HepG2 (cell line): Measurements from ENCODE around the gene UBE2C. TPM values are rescaled to one million over a fixed set of nuclear protein-coding genes. Genes with fewer than 3 reads are reported as not detected.

Source experiments
- ATAC-seq: fragments of 200-7000 bp; cut with Tn5 transposase; 3 replicates; pipeline ENCODE4 v1.9.1; 2020; ENCODE audit warnings: mild to moderate bottlenecking, moderate library complexity
- BruUV-seq: library from RNA; stranded (reverse); fragments of 400-500 nt; replicated peaks from 2 replicates; lab custom pipeline; 2021; lab: Mats Ljungman, UMichigan
- CTCF ChIA-PET: fragments of 300-600 bp; formaldehyde crosslinking; extraction: SDS; loops from one replicate; lab custom pipeline; 2021; ENCODE audit warnings: low total read pairs, inconsistent platforms, low intra/inter-chr PET ratio; lab: Yijun Ruan, JAX
- POLR2A ChIA-PET: fragments of 350-600 bp; sonication (Branson Sonifier 250); formaldehyde crosslinking; loops from one replicate; lab custom pipeline; 2020; ENCODE audit warnings: antibody characterized with exemption, inconsistent platforms; lab: Yijun Ruan, JAX
- DNase-seq: peaks from one replicate; pipeline ENCODE4 v3.0.0-alpha.2; 2015; ENCODE audit warnings: low spot score
- FAIRE-seq: peaks from 3 replicates; lab custom pipeline; 2011; peaks lifted over from hg19 to GRCh38; lab: Jason Lieb, UNC
- H2AFZ ChIP-seq: one replicate; pipeline ENCODE4 v1.6.1; 2011; ENCODE audit warnings: low read length, inconsistent platforms
- H3K27ac ChIP-seq: fragments of 300-600 bp; 3 replicates; pipeline ENCODE4 v1.8.0; 2011; ENCODE audit warnings: mixed run types, mild to moderate bottlenecking, mixed read lengths, low read length, inconsistent platforms; ENCODE audit not compliant: insufficient read depth; ENCODE audit errors: extremely low read length
- H3K27me3 ChIP-seq, 2 experiments: fragments of 200-600 bp in 1 of 2; 2 replicates in 1 of 2; 3 replicates in 1 of 2; pipeline versions ENCODE4 v1.6.0 to v1.8.0; 2011; ENCODE audit warnings: low read length in 2 of 2, mild to moderate bottlenecking in 2 of 2, moderate library complexity in 2 of 2, inconsistent platforms in 1 of 2; ENCODE audit not compliant: insufficient read depth in 2 of 2, control insufficient read depth in 1 of 2
- H3K36me3 ChIP-seq, 2 experiments: fragments of 200-600 bp in 1 of 2; replicated peaks in 1 of 2; 2 replicates in 1 of 2; 3 replicates in 1 of 2; pipeline versions ENCODE4 v1.5.1 to v1.8.0; 2011; ENCODE audit warnings: low read length in 2 of 2, inconsistent platforms in 1 of 2; ENCODE audit not compliant: insufficient read depth in 2 of 2, control insufficient read depth in 1 of 2
- H3K4me1 ChIP-seq: 2 replicates; pipeline ENCODE4 v1.5.1; 2012; ENCODE audit warnings: low read length, inconsistent platforms; ENCODE audit not compliant: insufficient read depth
- H3K4me2 ChIP-seq: 2 replicates; pipeline ENCODE4 v1.6.0; 2011; ENCODE audit warnings: low read depth, low read length, inconsistent platforms
- H3K4me3 ChIP-seq, 3 experiments: fragments of 200-600 bp in 1 of 3; sonication (generic), shearing (Covaris generic) in 1 of 3; replicated peaks in 1 of 3; 2 replicates each; pipeline ENCODE4 v1.5.1; 2011 to 2016; ENCODE audit warnings: low read length in 3 of 3, inconsistent platforms in 2 of 3, low read depth in 2 of 3, mild to moderate bottlenecking in 2 of 3, control low read depth in 1 of 3, mixed read lengths in 1 of 3; ENCODE audit not compliant: insufficient read depth in 1 of 3
- H3K79me2 ChIP-seq: one replicate; pipeline ENCODE4 v1.6.1; 2011; ENCODE audit warnings: low read length, inconsistent platforms; ENCODE audit not compliant: insufficient read depth
- H3K9ac ChIP-seq: 2 replicates; pipeline ENCODE4 v1.6.0; 2011; ENCODE audit warnings: mild to moderate bottlenecking, low read depth, low read length, inconsistent platforms; ENCODE audit not compliant: insufficient read depth
- H3K9me3 ChIP-seq: 2 replicates; pipeline ENCODE4 v1.5.1; 2012; ENCODE audit warnings: mild to moderate bottlenecking, low read length
- H4K20me1 ChIP-seq: 2 replicates; pipeline ENCODE4 v1.6.0; 2011; ENCODE audit warnings: inconsistent platforms, mild to moderate bottlenecking, low read length, moderate library complexity; ENCODE audit not compliant: insufficient read depth
- FIP1L1 ChIP-seq: fragments of 200-400 bp; formaldehyde crosslinking; IDR thresholded peaks from 2 replicates; pipeline ENCODE4 v1.6.1; 2018; ENCODE audit warnings: low read depth, mild to moderate bottlenecking, low read length, moderate library complexity, borderline replicate concordance; ENCODE audit not compliant: insufficient read depth
- GMEB2 ChIP-seq: IDR thresholded peaks from 2 replicates; pipeline ENCODE4 v1.6.1; 2016; ENCODE audit warnings: missing biosample characterization, missing genetic modification reagents, low read depth
- ZNF629 ChIP-seq: sonication (generic); formaldehyde crosslinking; conservative IDR thresholded peaks from 2 replicates; pipeline ENCODE4 v1.5.0; 2020; ENCODE audit warnings: missing genetic modification reagents
- ZNF878 ChIP-seq: sonication (generic); formaldehyde crosslinking; IDR thresholded peaks from 2 replicates; pipeline ENCODE4 v1.8.1; 2023; ENCODE audit warnings: mild to moderate bottlenecking, missing genetic modification reagents, moderate library complexity
- WGBS: methylation state at CpG from one replicate; pipeline ENCODE4 v1.1.6; 2017; ENCODE audit warnings: low lambda C conversion rate; 5-methylcytosine and 5-hydroxymethylcytosine counted together
- in situ Hi-C: cut with HindIII; loops from 2 replicates; pipeline ENCODE4 v1.10.0; 2017; ENCODE audit warnings: low pct_unique_long_range_greater_than_20kb; ENCODE audit not compliant: extremely low pct_ligation_motif_present
- intact Hi-C: fragments of 100-400 bp; cut with micrococcal nuclease; formaldehyde crosslinking; loops from one replicate; pipeline ENCODE4 v1.10.0; 2022; ENCODE audit not compliant: unreplicated experiment
- polyA plus RNA-seq, 8 experiments: library from polyadenylated mRNA; depleted of rRNA in 3 of 8; stranded (reverse) in 7 of 8; unstranded in 1 of 8; fragments of >200 nt; fragmentation: Illumina TruSeq in 4 of 8; extraction: Trizol in 4 of 8; gene quantifications; 2 replicates each; pipeline versions ENCODE4 v1.2.1 to v1.2.3, GENCODE V29; 2011 to 2016; ENCODE audit warnings: low read depth in 4 of 8, missing spikeins in 1 of 8, mixed read lengths in 1 of 8; ENCODE audit not compliant: insufficient read depth in 1 of 8
- total RNA-seq, 5 experiments: library from RNA; depleted of rRNA; stranded (reverse); fragments of >200 nt; fragmentation: Illumina TruSeq; extraction: Trizol; gene quantifications; 2 replicates each; pipeline ENCODE4 v1.2.3, GENCODE V29; 2016; ENCODE audit warnings: low read depth in 1 of 5

The UBE2C gene
- total and polyA plus RNA-seq, 2 of the 13 experiments (the other 11 are each of a cell fraction or from before 2014, with no cell fraction given), result 100 to 123 TPM

- ATAC-seq (no peak), FAIRE-seq (no peak), DNase-seq (no peak)
- intact Hi-C loops, result no loop called here
- Histone ChIP-seq H3K9me3 (no peaks in the 10 kb centered on the region), H4K20me1 (no peaks in the 10 kb centered on the region), H3K27me3 (peaks cover 0 to 25% of the 10 kb centered on the region in 2 experiments; a peak in 2 of 5 replicates), H3K4me3 (no peak overlapping the region), H3K79me2 (peaks cover 11% of the 10 kb centered on the region), H3K9ac (no peak overlapping the region), H2AFZ (no peak overlapping the region), H3K4me2 (no peak overlapping the region), H3K27ac (no peak overlapping the region), H3K4me1 (peaks cover 9% of the 10 kb centered on the region), H3K36me3 (no peaks in the 10 kb centered on the region)
- CTCF ChIA-PET, result no interaction called here
- in situ Hi-C loops, result loop anchor here (25.0 kb wide), 1 partner anchor 574 kb away; no protein-coding TSS in a partner anchor
- BruUV-seq, result no TSS peak
- no peak for TF ChIP-seq GMEB2 (CRISPR knock-in tag)
- no peak for TF ChIP-seq FIP1L1
- peak; percentile 76 for TF ChIP-seq ZNF629 (CRISPR knock-in tag)
- no peak for TF ChIP-seq ZNF878
- 2% methylated on average over 3 of the region's 3 CpGs for WGBS
- POLR2A ChIA-PET, result no interaction called here
These were observed 24.1 kb upstream of the UBE2C start for GRCh38 chr20:45788351-45788750.
